ENCODE results near the gene CNKSR3. TPM values are rescaled to one million over a fixed set of nuclear protein-coding genes. Genes with fewer than 3 reads are reported as not detected.
A peak's percentile ranks its signal among the peaks of the same experiment; 100 is the strongest.

The CNKSR3 gene
- polyA plus RNA-seq, 1 of the 3 experiments (the other 2 are of a cell fraction): 1.6 TPM

DNA sequence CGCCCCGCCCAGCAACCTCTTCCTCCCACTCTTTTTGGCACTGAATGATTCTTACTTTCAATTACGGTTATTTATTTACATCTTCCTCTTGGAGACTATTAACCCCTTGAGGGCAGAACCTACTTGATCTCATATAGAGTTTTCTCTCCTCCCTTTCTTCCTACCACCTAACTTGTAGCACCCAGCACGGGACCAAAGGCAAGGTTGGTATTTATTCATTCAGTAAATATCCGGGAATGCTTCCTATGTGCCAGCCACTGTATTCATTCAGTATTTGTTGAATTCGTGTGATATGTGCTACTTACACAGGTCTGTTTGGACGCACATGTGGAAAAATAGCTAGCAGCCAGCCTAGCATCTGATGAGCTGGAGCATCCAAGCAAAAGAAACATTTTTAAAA, 1.3 kb upstream of the CNKSR3 start:
- WGBS (ENCODE audit: low lambda C conversion rate): 84% methylated on average over 7 of the region's 7 CpGs
- ChIA-PET CTCF (interaction anchor here (1.2 kb wide), 1 partner anchor 57 kb away, joined by 3 read pairs; no protein-coding TSS in a partner anchor), POLR2A (no interaction called here)
- Histone ChIP-seq H3K9me3 (no peaks in the 10 kb centered on the region), H3K9ac (no peak overlapping the region), H3K9me2 (no peaks in the 10 kb centered on the region), H2AFZ (ENCODE audit: low read depth) (no peak overlapping the region), H3K4me1 (ENCODE audit: control insufficient read depth in 1 of 2, insufficient read depth in 2 of 2, low read depth in 1 of 2, low read length in 1 of 2) (peaks cover 14 to 17% of the 10 kb centered on the region in 2 experiments; a peak in 3 of 4 replicates), H3K27me3 (ENCODE audit: insufficient read depth) (no peaks in the 10 kb centered on the region), H3K79me2 (ENCODE audit: insufficient read depth) (peaks cover 13% of the 10 kb centered on the region), H3K36me3 (replicated peaks in 1 of 2; ENCODE audit: control insufficient read depth in 1 of 2, insufficient read depth in 2 of 2, low read length in 1 of 2) (peaks cover 0 to 3% of the 10 kb centered on the region in 2 experiments), H3F3A (replicated peaks; ENCODE audit: insufficient read depth) (peaks cover 6% of the 10 kb centered on the region), H3K27ac (ENCODE audit: low read depth in 2 of 2, low read length in 1 of 2) (no peak overlapping the region), H3K4me3 (ENCODE audit: low read depth in 2 of 2, low read length in 1 of 2) (no peak overlapping the region), H3K4me2 (no peak overlapping the region), H4K20me1 (ENCODE audit: insufficient read depth) (peaks cover 4% of the 10 kb centered on the region; the same call in 1 of the 2 replicates)
- no peak for DNase-seq
- TF ChIP-seq SMC3 (IDR thresholded peaks at IDR 0.05; ENCODE audit: low read depth, low read length): no peak
- TF ChIP-seq JUND (IDR thresholded peaks at IDR 0.05): no peak
- TF ChIP-seq, protein P1, sequence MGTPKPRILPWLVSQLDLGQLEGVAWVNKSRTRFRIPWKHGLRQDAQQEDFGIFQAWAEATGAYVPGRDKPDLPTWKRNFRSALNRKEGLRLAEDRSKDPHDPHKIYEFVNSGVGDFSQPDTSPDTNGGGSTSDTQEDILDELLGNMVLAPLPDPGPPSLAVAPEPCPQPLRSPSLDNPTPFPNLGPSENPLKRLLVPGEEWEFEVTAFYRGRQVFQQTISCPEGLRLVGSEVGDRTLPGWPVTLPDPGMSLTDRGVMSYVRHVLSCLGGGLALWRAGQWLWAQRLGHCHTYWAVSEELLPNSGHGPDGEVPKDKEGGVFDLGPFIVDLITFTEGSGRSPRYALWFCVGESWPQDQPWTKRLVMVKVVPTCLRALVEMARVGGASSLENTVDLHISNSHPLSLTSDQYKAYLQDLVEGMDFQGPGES (IDR thresholded peaks at IDR 0.05; ENCODE audit: low read depth, low read length): no peak
- TF ChIP-seq TEAD4 (IDR thresholded peaks at IDR 0.05; ENCODE audit: borderline replicate concordance, insufficient read depth): no peak
- TF ChIP-seq POLR2AphosphoS5 (IDR thresholded peaks at IDR 0.05; ENCODE audit: low read depth, low read length): no peak

DNA sequence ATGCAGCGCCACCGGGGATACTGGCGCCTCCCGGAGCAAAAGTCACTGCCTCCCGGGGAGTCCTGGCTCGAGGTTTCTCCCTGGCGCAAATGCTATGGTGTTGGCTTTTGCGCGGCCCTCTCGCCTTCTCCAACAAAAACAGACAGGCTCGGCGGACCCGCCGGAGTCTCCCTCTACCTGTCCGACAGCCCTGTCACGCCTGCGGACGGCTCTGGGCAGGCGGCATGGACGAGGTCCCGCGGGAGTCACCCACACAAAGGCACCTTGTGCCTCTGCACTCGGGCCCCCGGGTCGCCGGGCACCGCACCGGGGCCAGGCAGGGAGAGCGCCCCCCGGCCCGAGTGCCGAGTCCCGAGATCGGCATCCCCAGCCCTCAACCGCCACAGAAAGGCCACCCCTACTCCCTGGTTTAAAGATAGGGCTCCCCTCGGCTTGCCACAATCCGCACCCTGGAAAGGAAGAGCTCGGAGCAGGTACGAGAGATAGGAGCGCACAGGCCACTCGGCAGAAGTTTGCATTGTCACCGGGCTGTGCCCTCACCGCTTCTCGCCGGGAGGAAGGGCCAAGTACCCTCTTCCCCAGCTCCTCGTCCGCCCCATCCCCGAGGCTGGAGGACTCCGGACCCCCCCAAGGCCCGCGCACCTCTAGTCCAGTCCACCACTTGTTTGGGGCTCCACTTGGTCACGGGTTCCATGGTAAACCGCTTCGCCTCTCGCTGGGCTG, 903 bp downstream of the CNKSR3 start:
- H3K9me3 ChIP-seq: no peaks in the 10 kb centered on the region
- no peaks in the 10 kb centered on the region for H3K27me3 ChIP-seq (ENCODE audit: insufficient read depth)
- H3K4me1 ChIP-seq (ENCODE audit: control insufficient read depth in 1 of 2, insufficient read depth in 2 of 2, low read depth in 1 of 2, low read length in 1 of 2): peaks cover 11 to 21% of the 10 kb centered on the region in 2 experiments; a peak in 3 of 4 replicates
- 0% methylated on average over 9 of the region's 55 CpGs for WGBS (ENCODE audit: low lambda C conversion rate)
- peak overlapping the region; percentile 89 for H3K4me2 ChIP-seq
- H3K79me2 ChIP-seq (ENCODE audit: insufficient read depth): peaks cover 13% of the 10 kb centered on the region
- DNase-seq: peak; percentile 71
- H3K36me3 ChIP-seq (replicated peaks in 1 of 2; ENCODE audit: control insufficient read depth in 1 of 2, insufficient read depth in 2 of 2, low read length in 1 of 2): peaks cover 0 to 3% of the 10 kb centered on the region in 2 experiments
- 0 out of 2 replicates have a peak, but pooled peaks have one; percentile 42 for TF ChIP-seq MXI1 (IDR thresholded peaks at IDR 0.05; ENCODE audit: low read depth, low read length)
- TF ChIP-seq, protein P2, sequence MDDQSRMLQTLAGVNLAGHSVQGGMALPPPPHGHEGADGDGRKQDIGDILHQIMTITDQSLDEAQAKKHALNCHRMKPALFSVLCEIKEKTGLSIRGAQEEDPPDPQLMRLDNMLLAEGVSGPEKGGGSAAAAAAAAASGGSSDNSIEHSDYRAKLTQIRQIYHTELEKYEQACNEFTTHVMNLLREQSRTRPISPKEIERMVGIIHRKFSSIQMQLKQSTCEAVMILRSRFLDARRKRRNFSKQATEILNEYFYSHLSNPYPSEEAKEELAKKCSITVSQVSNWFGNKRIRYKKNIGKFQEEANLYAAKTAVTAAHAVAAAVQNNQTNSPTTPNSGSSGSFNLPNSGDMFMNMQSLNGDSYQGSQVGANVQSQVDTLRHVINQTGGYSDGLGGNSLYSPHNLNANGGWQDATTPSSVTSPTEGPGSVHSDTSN (IDR thresholded peaks at IDR 0.05): no peak
- peak overlapping the region; percentile 93; the same call in 1 of the 2 replicates for H2AFZ ChIP-seq (ENCODE audit: low read depth)
- peak overlapping the region; percentile 83 to 95 for H3K4me3 ChIP-seq (ENCODE audit: low read depth in 2 of 2, low read length in 1 of 2)
- CTCF ChIA-PET: interaction anchor here (0.7 to 4.6 kb wide), 9 partner anchors 11 to 120 kb away, joined by 3 to 32 read pairs (median 3); no protein-coding TSS in a partner anchor
- no peaks in the 10 kb centered on the region for H3K9me2 ChIP-seq
- peaks cover 6% of the 10 kb centered on the region for H3F3A ChIP-seq (replicated peaks; ENCODE audit: insufficient read depth)
- peak overlapping the region; percentile 68 for H3K9ac ChIP-seq
- H3K27ac ChIP-seq (ENCODE audit: low read depth in 2 of 2, low read length in 1 of 2): peak overlapping the region; percentile 80 to 94
- peaks cover 4% of the 10 kb centered on the region; the same call in 1 of the 2 replicates for H4K20me1 ChIP-seq (ENCODE audit: insufficient read depth)
- POLR2A ChIA-PET: interaction anchor here (1.2 to 1.8 kb wide), 4 partner anchors 39 to 82 kb away, joined by 3 to 7 read pairs (median 4); no protein-coding TSS in a partner anchor
